H9 (cell line): ENCODE data around the gene PSMB5. TPM values are rescaled to one million over a fixed set of nuclear protein-coding genes. Genes with fewer than 3 reads are reported as not detected.

ENCODE experiments used
- DNase-seq: peaks from one replicate; pipeline ENCODE4 v3.0.0-alpha.2; 2017
- H2AFZ ChIP-seq: one replicate; pipeline ENCODE4 v1.6.1; 2013; ENCODE audit warnings: mild to moderate bottlenecking, low read length, control low read depth, moderate library complexity
- H2AK5ac ChIP-seq: 2 replicates; pipeline ENCODE4 v1.6.1; 2013; ENCODE audit warnings: low read length, control low read depth, mixed read lengths; ENCODE audit not compliant: insufficient read length
- H2BK120ac ChIP-seq: one replicate; pipeline ENCODE4 v1.6.1; 2013; ENCODE audit warnings: low read depth, mild to moderate bottlenecking, low read length, control low read depth, inconsistent platforms; ENCODE audit not compliant: poor library complexity, severe bottlenecking
- H2BK12ac ChIP-seq: 2 replicates; pipeline ENCODE4 v1.6.1; 2013; ENCODE audit warnings: low read length, control low read depth, mixed read lengths, low read depth; ENCODE audit not compliant: insufficient read length
- H2BK15ac ChIP-seq: 2 replicates; pipeline ENCODE4 v1.6.1; 2013; ENCODE audit warnings: low read depth, low read length, control low read depth
- H2BK20ac ChIP-seq: one replicate; pipeline ENCODE4 v1.6.1; 2013; ENCODE audit warnings: low read depth, mild to moderate bottlenecking, low read length, control low read depth, inconsistent platforms; ENCODE audit not compliant: poor library complexity, severe bottlenecking
- H2BK5ac ChIP-seq: 2 replicates; pipeline ENCODE4 v1.6.1; 2013; ENCODE audit warnings: low read length, control low read depth, mixed read lengths; ENCODE audit not compliant: insufficient read length
- H3K14ac ChIP-seq: 2 replicates; pipeline ENCODE4 v1.6.1; 2013; ENCODE audit warnings: low read length, control low read depth; ENCODE audit not compliant: insufficient read depth
- H3K18ac ChIP-seq: 2 replicates; pipeline ENCODE4 v1.6.1; 2013; ENCODE audit warnings: low read depth, mild to moderate bottlenecking, mixed read lengths, low read length, control low read depth; ENCODE audit not compliant: insufficient read length
- H3K23ac ChIP-seq: 2 replicates; pipeline ENCODE4 v1.6.1; 2013; ENCODE audit warnings: low read length, control low read depth, mixed read lengths, low read depth; ENCODE audit not compliant: insufficient read length
- H3K23me2 ChIP-seq: 2 replicates; pipeline ENCODE4 v1.6.1; 2013; ENCODE audit warnings: low read depth, mild to moderate bottlenecking, mixed read lengths, low read length, control low read depth; ENCODE audit not compliant: insufficient read length, poor library complexity, severe bottlenecking
- H3K27ac ChIP-seq: 2 replicates; pipeline ENCODE4 v1.5.1; 2013; ENCODE audit warnings: low read length, control low read depth, mixed read lengths, low read depth; ENCODE audit not compliant: insufficient read length
- H3K27me3 ChIP-seq: 2 replicates; pipeline ENCODE4 v1.6.1; 2013; ENCODE audit warnings: low read length, control low read depth, inconsistent platforms; ENCODE audit not compliant: insufficient read depth
- H3K4ac ChIP-seq: 2 replicates; pipeline ENCODE4 v1.6.1; 2013; ENCODE audit warnings: low read depth, mild to moderate bottlenecking, control low read depth, inconsistent platforms, low read length, moderate library complexity
- H3K4me1 ChIP-seq: 2 replicates; pipeline ENCODE4 v1.6.1; 2013; ENCODE audit warnings: low read length, control low read depth, inconsistent platforms; ENCODE audit not compliant: insufficient read depth
- H3K4me2 ChIP-seq: 2 replicates; pipeline ENCODE4 v1.6.1; 2013; ENCODE audit warnings: low read length, control low read depth, mixed read lengths; ENCODE audit not compliant: insufficient read length, insufficient read depth
- H3K56ac ChIP-seq: 2 replicates; pipeline ENCODE4 v1.6.1; 2013; ENCODE audit warnings: low read depth, mild to moderate bottlenecking, mixed read lengths, low read length, control low read depth; ENCODE audit not compliant: insufficient read length
- H3K79me1 ChIP-seq: 2 replicates; pipeline ENCODE4 v1.6.1; 2013; ENCODE audit warnings: low read depth, mild to moderate bottlenecking, moderate library complexity, low read length, control low read depth, inconsistent platforms; ENCODE audit not compliant: insufficient read depth, poor library complexity, severe bottlenecking
- H3K79me2 ChIP-seq: 2 replicates; pipeline ENCODE4 v1.6.1; 2013; ENCODE audit warnings: low read length, control low read depth, inconsistent platforms; ENCODE audit not compliant: insufficient read depth
- H3K9ac ChIP-seq: 2 replicates; pipeline ENCODE4 v1.6.1; 2013; ENCODE audit warnings: low read length, control low read depth, mixed read lengths; ENCODE audit not compliant: insufficient read length; ENCODE audit errors: extremely low read depth
- H3K9me3 ChIP-seq: one replicate; pipeline ENCODE4 v1.6.1; 2013; ENCODE audit warnings: low read depth, low read length, inconsistent platforms; ENCODE audit not compliant: control insufficient read depth
- H3T11ph ChIP-seq: one replicate; pipeline ENCODE4 v1.6.1; 2013; ENCODE audit warnings: mild to moderate bottlenecking, low read length, control low read depth, inconsistent platforms
- H4K20me1 ChIP-seq: one replicate; pipeline ENCODE4 v1.6.1; 2013; ENCODE audit not compliant: control insufficient read depth, insufficient read length, insufficient read depth
- H4K5ac ChIP-seq: 2 replicates; pipeline ENCODE4 v1.6.1; 2013; ENCODE audit warnings: low read depth, mild to moderate bottlenecking, mixed read lengths, low read length, control low read depth; ENCODE audit not compliant: insufficient read length
- H4K8ac ChIP-seq: replicated peaks from 2 replicates; pipeline ENCODE4 v1.6.1; 2013; ENCODE audit warnings: low read length, control low read depth, mixed read lengths, low read depth; ENCODE audit not compliant: insufficient read length
- H4K91ac ChIP-seq: 2 replicates; pipeline ENCODE4 v1.6.1; 2013; ENCODE audit warnings: low read depth, mild to moderate bottlenecking, moderate library complexity, mixed read lengths, low read length, control low read depth; ENCODE audit not compliant: insufficient read length
- H3K27ac Mint-ChIP-seq, 3 experiments: 2 replicates in 2 of 3; 3 replicates in 1 of 3; pipeline ENCODE4 v1.8.0; 2020 to 2021; ENCODE audit warnings: mixed read lengths in 3 of 3, mild to moderate bottlenecking in 1 of 3, moderate library complexity in 1 of 3
- H3K27me3 Mint-ChIP-seq: 2 replicates; pipeline ENCODE4 v1.8.0; 2021; ENCODE audit warnings: low read depth, mild to moderate bottlenecking, moderate library complexity, mixed read lengths
- H3K36me3 Mint-ChIP-seq, 3 experiments: 2 replicates in 2 of 3; 3 replicates in 1 of 3; pipeline ENCODE4 v1.8.0; 2020 to 2021; ENCODE audit warnings: low read depth in 3 of 3, mixed read lengths in 3 of 3; ENCODE audit not compliant: insufficient read depth in 1 of 3
- H3K4me1 Mint-ChIP-seq, 2 experiments: 2 replicates each; pipeline ENCODE4 v1.8.0; 2020; ENCODE audit warnings: mixed read lengths in 2 of 2
- H3K4me3 Mint-ChIP-seq, 2 experiments: 2 replicates in 1 of 2; 3 replicates in 1 of 2; pipeline ENCODE4 v1.8.0; 2020 to 2021; ENCODE audit warnings: mild to moderate bottlenecking in 2 of 2, mixed read lengths in 2 of 2, moderate library complexity in 1 of 2
- H3K9me3 Mint-ChIP-seq, 2 experiments: 2 replicates in 1 of 2; 3 replicates in 1 of 2; pipeline ENCODE4 v1.8.0; 2020; ENCODE audit warnings: mild to moderate bottlenecking in 2 of 2, mixed read lengths in 2 of 2, moderate library complexity in 1 of 2
- WGBS: extraction: QIAGEN DNeasy Blood & Tissue Kit; methylation state at CpG from one replicate; pipeline ENCODE4 v1.1.7; 2013; ENCODE audit warnings: missing lambda C conversion rate, low lambda C conversion rate, mixed read lengths; ENCODE audit not compliant: insufficient read length; ENCODE audit errors: extremely low coverage; 5-methylcytosine and 5-hydroxymethylcytosine counted together
- total RNA-seq: library from RNA; stranded (reverse); gene quantifications from 2 replicates; pipeline ENCODE4 v1.2.1, GENCODE V29; 2021
- TF ChIP-seq, protein P1 (sequence below): fragments of 200-600 bp; sonication (generic); conservative IDR thresholded peaks from 3 replicates; pipeline ENCODE4 v1.8.0; 2021; ENCODE audit warnings: antibody characterized with exemption, mild to moderate bottlenecking

PSMB5 gene
- total RNA-seq, 1 experiment from 2014 or later: 252 TPM

DNA sequence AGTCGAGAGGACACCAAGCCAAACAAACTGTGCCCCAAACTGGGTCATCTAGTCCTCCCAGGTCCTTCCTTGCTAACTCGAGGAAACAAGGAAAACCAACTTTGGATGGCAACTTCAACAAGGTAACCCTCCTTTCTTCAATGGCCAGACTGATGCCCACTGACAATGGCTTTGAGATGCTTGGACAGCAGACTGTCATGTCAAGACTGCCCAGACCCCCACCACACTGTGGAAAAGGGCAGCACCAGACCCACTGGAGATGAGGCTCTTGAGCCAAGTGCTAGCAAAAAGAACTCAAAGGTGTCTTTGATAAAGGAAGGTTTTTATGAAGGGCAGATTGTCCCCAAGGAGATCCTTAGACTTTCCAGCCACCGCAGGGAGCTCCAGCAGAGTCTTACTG is 31.7 kb upstream of the PSMB5 start:
- Mint-ChIP-seq H3K27me3 (no peaks in the 10 kb centered on the region; the same call in 1 of the 2 replicates), H3K4me1 (peaks cover 21 to 35% of the 10 kb centered on the region in 2 experiments), H3K9me3 (no peaks in the 10 kb centered on the region), H3K36me3 (peaks cover 63 to 91% (median 84%) of the 10 kb centered on the region in 3 experiments), H3K4me3 (no peak overlapping the region), H3K27ac (peak overlapping the region in 1 of 3 experiments; percentile 85; a peak in 3 of 7 replicates)
- Histone ChIP-seq H2AFZ (no peak overlapping the region), H3K14ac (no peak overlapping the region), H3K4me1 (0 out of 2 replicates have a peak, but pooled peaks cover 3% of the 10 kb centered on the region), H3K27ac (no peak overlapping the region), H2BK12ac (no peak overlapping the region), H3K18ac (no peak overlapping the region), H3K4ac (no peak overlapping the region), H3K9ac (no peak overlapping the region), H2BK120ac (no peak overlapping the region), H2BK15ac (no peak overlapping the region), H2AK5ac (no peak overlapping the region), H3K9me3 (no peaks in the 10 kb centered on the region), H2BK20ac (no peak overlapping the region), H3T11ph (no peak overlapping the region), H3K23me2 (peaks cover 12% of the 10 kb centered on the region), H3K79me1 (peaks cover 17% of the 10 kb centered on the region), H4K8ac (no peak overlapping the region), H3K27me3 (no peaks in the 10 kb centered on the region), H2BK5ac (no peak overlapping the region), H3K4me2 (no peak overlapping the region), H3K79me2 (peaks cover 5% of the 10 kb centered on the region; the same call in 1 of the 2 replicates), H4K20me1 (peaks cover 3% of the 10 kb centered on the region), H3K56ac (no peak overlapping the region), H4K91ac (no peak overlapping the region), H4K5ac (no peak overlapping the region), H3K23ac (no peak overlapping the region)
- no peak for DNase-seq
- TF ChIP-seq, protein P1, sequence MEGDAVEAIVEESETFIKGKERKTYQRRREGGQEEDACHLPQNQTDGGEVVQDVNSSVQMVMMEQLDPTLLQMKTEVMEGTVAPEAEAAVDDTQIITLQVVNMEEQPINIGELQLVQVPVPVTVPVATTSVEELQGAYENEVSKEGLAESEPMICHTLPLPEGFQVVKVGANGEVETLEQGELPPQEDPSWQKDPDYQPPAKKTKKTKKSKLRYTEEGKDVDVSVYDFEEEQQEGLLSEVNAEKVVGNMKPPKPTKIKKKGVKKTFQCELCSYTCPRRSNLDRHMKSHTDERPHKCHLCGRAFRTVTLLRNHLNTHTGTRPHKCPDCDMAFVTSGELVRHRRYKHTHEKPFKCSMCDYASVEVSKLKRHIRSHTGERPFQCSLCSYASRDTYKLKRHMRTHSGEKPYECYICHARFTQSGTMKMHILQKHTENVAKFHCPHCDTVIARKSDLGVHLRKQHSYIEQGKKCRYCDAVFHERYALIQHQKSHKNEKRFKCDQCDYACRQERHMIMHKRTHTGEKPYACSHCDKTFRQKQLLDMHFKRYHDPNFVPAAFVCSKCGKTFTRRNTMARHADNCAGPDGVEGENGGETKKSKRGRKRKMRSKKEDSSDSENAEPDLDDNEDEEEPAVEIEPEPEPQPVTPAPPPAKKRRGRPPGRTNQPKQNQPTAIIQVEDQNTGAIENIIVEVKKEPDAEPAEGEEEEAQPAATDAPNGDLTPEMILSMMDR: no peak
- WGBS: no CpG with 5 or more reads among the region's 3 CpGs
